ENCODE measurements around the gene EIF6.

EIF6 gene

GRCh38 chr20:35275741-35276251 is 8.8 kb downstream of the EIF6 start:
- H3K27me3 ChIP-seq (replicated peaks) = no peaks in the 10 kb centered on the region
- TF ChIP-seq CTCF (IDR thresholded peaks at IDR 0.05; ENCODE audit: low read depth, low read length, missing control alignments) = no peak
- in situ Hi-C loops (cut with HindIII; ENCODE audit: low pct_ligation_motif_present, low sequenced_read_pairs) = no loop called here
- no peak overlapping the region for H3K4me3 ChIP-seq (ENCODE audit: low read depth, low read length)
- H3K27ac ChIP-seq = no peak overlapping the region
- H3K36me3 ChIP-seq (replicated peaks) = peaks cover 39% of the 10 kb centered on the region
- no peak for DNase-seq

- Histone ChIP-seq H3K27me3 (replicated peaks) (no peaks in the 10 kb centered on the region), H3K27ac (no peak overlapping the region), H3K36me3 (replicated peaks) (peaks cover 26% of the 10 kb centered on the region), H3K4me3 (ENCODE audit: low read depth, low read length) (no peak overlapping the region)
- no peak for TF ChIP-seq CTCF (IDR thresholded peaks at IDR 0.05; ENCODE audit: low read depth, low read length, missing control alignments)
- no peak for DNase-seq
- in situ Hi-C loops (cut with HindIII; ENCODE audit: low pct_ligation_motif_present, low sequenced_read_pairs) = no loop called here
These were observed 10.1 kb downstream of the EIF6 start for GRCh38 chr20:35274172-35275092.

GRCh38 chr20:35273449-35274171 is 11.0 kb downstream of the EIF6 start:
- Histone ChIP-seq H3K36me3 (replicated peaks) (peaks cover 17% of the 10 kb centered on the region), H3K27ac (no peak overlapping the region)
- in situ Hi-C loops (cut with HindIII; ENCODE audit: low pct_ligation_motif_present, low sequenced_read_pairs) = no loop called here

GRCh38 chr20:35271904-35272303 is 12.7 kb downstream of the EIF6 start:
- Histone ChIP-seq H3K27me3 (replicated peaks) (no peaks in the 10 kb centered on the region), H3K36me3 (replicated peaks) (peaks cover 9% of the 10 kb centered on the region), H3K27ac (no peak overlapping the region), H3K4me3 (ENCODE audit: low read depth, low read length) (no peak overlapping the region)
- in situ Hi-C loops (cut with HindIII; ENCODE audit: low pct_ligation_motif_present, low sequenced_read_pairs) = no loop called here
- DNase-seq = peak; percentile 34
- no peak for TF ChIP-seq CTCF (IDR thresholded peaks at IDR 0.05; ENCODE audit: low read depth, low read length, missing control alignments)

More at GRCh38 chr20:35273449-35274171, 11.0 kb downstream of the EIF6 start:
- DNase-seq = no peak
- Histone ChIP-seq H3K27me3 (replicated peaks) (no peaks in the 10 kb centered on the region), H3K4me3 (ENCODE audit: low read depth, low read length) (no peak overlapping the region)
- TF ChIP-seq CTCF (IDR thresholded peaks at IDR 0.05; ENCODE audit: low read depth, low read length, missing control alignments) = no peak

GRCh38 chr20:35271073-35271882 is 13.3 kb downstream of the EIF6 start:
- Histone ChIP-seq H3K36me3 (replicated peaks) (peaks cover 9% of the 10 kb centered on the region), H3K4me3 (ENCODE audit: low read depth, low read length) (no peak overlapping the region), H3K27me3 (replicated peaks) (no peaks in the 10 kb centered on the region), H3K27ac (no peak overlapping the region)
- DNase-seq = no peak
- TF ChIP-seq CTCF (IDR thresholded peaks at IDR 0.05; ENCODE audit: low read depth, low read length, missing control alignments) = no peak
- in situ Hi-C loops (cut with HindIII; ENCODE audit: low pct_ligation_motif_present, low sequenced_read_pairs) = no loop called here
